Measurements from ENCODE around the gene ZNF266.
A peak's percentile ranks its signal among the peaks of the same experiment; 100 is the strongest.

The ZNF266 gene

DNA sequence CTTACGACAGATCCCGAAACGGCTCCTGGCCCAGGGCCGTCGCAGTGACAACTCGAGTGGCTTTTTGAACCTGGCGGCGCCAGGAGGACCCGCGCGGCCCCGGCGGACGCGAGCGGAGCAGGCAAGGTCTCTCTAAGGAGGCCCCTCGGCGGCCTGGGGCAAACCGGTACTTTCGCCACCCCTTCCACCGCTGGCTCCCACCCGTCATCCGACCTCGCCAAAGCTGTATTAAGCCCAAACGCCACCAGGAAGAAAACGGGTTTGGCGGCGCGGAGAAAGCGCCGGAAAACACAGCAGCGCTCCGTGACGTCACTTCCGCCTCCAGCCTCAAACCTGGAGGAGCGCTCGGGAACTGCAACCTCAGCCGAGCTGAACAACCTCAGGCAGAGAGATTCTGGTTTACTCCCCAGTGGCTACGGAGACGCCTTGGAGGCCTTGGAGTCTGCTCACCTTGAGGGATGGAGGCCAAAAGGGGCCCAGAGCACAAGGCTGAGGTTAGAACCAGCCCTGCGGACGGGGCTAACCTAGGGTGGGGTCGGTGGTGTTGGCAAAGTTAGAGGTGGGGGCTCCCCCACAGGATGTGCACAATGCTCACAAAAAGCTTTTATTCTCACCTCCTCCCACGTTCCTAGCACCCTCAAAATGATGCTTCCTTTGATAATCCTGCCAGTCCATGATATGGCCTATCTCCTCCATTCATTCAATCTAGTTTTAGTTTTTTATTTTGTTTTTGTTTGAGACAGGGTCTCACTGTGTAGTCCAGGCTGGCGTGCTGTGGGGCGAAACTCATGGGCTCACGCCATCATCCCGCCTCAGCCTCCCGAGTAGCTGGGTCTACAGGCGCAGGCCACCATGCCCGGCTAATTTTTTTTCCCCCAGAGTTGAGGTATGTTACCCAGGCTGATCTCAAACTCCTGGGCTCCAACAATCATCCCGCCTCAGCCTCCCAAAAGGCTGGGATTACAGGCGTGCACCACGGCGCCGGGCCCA lies at the start of gene ZNF266:
Gene ZNF266 (minus strand): TSS at position 295 of the 990 bp plus-strand sequence. CDS start 15,484 bp downstream, outside the sequence.
- DNase-seq (ENCODE audit: low spot score): peak; percentile 88

DNA sequence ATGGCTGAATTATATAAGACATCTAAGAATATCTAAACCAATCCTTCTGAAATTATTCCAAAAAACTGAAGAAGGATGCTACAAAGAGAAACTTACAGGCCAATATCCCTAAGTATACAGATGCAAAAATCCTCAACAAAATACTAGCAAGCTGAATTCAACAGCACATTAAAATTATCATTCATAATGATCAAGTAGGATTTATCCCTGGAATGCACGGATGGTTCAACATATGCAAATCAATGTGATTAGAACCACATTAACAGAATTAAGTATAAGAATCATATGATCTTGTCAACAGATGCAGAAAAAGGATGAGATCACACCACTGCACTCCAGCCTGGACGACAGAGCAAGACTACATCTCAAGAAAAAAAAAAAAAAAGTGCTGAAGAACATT lies 49.8 kb upstream of the ZNF266 start:
- no peak for DNase-seq (ENCODE audit: low spot score)

DNA sequence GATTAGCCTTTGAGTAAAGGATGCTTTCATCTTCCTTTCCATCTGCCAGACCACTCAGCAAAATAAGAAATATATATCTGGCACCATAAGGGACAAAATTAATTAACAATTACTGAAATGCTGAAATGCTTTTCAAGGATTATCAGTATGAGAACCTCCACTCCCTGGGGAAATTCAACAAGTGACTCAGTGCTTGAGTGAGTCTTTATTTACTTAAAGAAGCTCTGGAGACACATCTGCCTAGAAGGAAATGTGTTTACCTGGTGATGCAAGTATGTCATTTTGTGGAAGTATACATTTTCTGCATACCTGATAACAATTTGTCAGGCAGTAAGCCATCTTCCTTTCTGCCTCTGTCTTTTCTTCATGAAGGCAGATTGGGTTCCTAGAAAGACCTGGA lies 39.6 kb upstream of the ZNF266 start:
- no peak for DNase-seq (ENCODE audit: low spot score)

- no peak for DNase-seq (ENCODE audit: low spot score)
Observed at GRCh38 chr19:9467161-9467560, 31.8 kb upstream of the ZNF266 start.

DNA sequence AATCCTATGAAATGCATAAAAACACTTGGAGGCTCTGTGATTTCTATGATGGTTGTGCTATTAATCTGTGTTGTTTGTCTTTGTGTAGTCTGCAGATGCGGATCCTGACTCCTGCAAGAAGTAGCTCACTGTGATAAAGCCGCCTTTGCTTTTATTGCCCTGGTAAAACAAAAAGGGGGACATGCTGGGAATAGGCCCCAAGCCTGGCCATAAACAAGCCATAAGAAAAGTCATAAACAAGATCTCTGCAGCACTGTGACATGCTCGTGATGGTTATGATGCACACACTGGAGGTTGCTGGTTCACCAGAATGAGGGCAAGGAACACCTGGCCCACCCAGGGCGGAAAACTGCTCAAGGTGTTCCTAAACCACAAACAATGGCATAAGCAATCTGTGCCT lies 26.6 kb upstream of the ZNF266 start:
- DNase-seq (ENCODE audit: low spot score): no peak

DNA sequence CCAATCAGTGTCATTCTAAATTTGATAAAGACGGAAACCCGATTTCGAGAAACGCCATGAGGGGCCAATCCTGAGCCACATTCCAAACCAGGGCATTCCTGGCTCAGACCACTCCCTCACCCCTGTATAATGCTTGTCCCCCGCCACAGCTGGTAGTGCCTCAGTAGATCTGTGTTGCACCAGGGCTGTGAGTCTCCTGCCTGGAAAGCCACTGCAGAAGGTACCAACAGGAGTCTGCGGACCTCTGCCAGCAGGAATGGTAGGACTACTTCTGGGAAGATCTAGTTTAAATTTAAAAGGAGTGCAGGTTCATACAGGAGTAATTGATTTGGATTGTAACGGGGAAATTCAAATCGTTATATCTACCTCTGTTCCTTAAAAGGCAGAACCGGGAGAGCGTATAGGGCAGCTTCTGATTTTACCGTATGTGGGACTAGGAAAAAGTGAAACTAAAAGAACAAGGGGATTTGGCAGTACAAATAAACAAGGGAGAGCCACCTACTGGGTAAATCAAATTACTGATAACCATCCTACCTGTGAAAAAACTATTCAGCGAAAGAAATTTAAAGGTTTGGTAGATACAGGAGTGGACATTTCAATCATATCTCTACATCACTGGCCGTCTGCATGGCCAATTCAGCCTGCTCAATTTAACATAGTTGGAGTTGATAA lies 20.8 kb upstream of the ZNF266 start:
- DNase-seq (ENCODE audit: low spot score): no peak

DNA sequence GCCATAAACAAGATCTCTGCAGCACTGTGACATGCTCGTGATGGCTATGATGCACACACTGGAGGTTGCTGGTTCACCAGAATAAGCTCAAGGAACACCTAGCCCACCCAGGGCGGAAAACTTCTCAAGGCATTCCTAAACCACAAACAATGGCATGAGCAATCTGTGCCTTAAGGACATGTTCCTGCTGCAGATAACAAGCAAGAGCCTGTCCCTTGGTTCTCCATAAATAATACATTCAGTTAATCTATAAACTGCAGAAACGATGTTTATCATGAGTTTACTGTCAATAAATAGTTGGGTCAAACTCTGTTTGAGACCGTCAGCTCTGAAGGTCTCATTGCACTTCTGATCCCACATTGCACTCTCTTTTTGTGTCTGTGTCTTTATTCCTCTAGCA lies 18.6 kb upstream of the ZNF266 start:
- DNase-seq (ENCODE audit: low spot score): no peak

DNA sequence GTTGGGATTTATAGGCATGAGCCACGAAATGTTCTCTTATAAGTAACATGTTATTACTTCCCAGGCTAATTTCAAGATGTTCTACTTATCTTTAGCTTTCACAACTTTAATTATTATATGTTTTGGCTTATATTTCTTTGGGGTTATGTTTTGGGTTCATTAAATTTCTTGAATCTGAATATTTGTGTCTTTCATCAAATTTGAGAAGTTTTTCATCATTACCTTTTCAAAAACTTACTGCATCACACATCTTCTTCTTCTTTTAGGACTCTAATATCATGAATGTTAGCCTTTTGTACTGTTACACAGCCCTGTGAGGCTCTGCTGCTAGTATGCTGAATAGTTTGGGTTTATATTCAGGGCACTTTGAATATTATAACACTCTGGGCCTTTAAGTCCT lies 9.7 kb upstream of the ZNF266 start:
- DNase-seq (ENCODE audit: low spot score): no peak

- no peak for DNase-seq (ENCODE audit: low spot score)
Observed at GRCh38 chr19:9436358-9436757, 985 bp upstream of the ZNF266 start.

- DNase-seq (ENCODE audit: low spot score): no peak
Observed at GRCh38 chr19:9431475-9431874, 3.9 kb downstream of the ZNF266 start.

- no peak for DNase-seq (ENCODE audit: low spot score)
Observed at GRCh38 chr19:9430444-9430843, 4.9 kb downstream of the ZNF266 start.

- DNase-seq (ENCODE audit: low spot score): no peak
Observed at GRCh38 chr19:9427941-9428340, 7.4 kb downstream of the ZNF266 start.

DNA sequence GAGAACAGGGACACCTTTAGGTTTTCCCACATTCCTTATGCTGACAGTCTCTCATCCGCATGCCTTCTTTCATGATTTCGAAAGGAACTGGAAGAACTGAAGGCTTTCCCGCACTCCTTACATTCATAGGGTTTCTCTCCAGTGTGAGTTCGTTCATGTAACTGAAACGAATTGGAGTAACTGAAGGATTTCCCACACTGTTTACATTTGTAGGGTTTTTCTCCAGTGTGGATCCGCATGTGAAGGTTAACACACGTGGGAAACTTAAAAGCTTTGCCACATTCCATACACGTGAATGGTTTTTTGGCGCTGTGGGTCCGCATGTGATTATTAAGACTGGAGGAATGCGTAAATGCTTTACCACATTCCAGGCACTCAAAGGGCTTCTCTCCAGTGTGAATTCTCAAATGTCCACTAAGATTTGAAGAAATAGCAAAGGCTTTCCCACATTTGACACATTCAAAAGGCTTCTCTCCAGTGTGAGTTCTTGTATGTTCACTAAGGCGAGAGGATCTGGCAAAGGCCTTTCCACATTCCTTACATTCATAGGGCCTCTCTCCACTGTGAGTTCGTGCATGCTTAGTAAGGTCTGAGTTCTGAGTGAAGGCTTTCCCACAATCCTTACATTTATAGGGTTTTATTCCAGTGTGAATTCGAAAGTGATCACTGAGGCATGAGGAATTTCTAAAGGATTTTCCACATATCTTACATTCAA lies 22.0 kb downstream of the ZNF266 start:
- no peak for DNase-seq (ENCODE audit: low spot score)

DNA sequence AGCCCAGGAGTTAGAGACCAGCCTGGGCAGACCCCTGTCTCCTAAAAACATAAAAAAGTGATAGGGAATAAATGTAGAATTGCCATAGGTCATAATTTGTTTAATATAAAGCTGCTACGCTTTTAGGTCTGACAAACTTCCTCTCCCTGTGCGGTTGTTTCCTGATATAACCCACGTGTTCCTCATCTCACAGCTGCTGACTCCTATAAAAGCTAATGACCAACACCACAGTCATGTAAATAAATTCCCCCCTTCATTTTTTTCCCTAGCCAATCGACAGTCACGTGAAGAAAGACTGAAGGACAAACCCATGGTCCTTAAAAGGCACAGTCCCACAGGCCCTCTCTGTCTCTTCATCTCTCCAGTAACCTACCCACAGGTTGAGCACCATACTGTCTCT lies 27.5 kb downstream of the ZNF266 start:
- DNase-seq (ENCODE audit: low spot score): no peak

GRCh38 chr19:9406798-9407352 lies 28.5 kb downstream of the ZNF266 start:
- DNase-seq (ENCODE audit: low spot score): no peak

DNA sequence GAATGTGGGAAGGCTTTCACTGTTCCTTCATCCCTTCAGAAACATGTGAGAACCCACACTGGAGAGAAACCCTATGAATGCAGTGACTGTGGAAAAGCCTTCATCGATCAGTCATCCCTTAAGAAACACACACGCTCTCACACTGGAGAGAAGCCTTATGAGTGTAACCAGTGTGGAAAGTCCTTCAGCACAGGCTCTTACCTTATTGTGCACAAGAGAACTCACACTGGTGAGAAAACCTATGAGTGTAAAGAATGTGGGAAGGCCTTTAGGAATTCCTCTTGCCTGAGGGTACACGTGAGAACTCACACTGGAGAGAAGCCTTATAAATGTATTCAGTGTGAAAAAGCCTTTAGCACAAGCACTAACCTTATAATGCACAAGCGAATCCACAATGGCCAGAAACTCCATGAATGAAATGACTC lies 54.0 kb downstream of the ZNF266 start:
- no peak for DNase-seq (ENCODE audit: low spot score)

GRCh38 chr19:9370738-9371619 lies 64.4 kb downstream of the ZNF266 start:
- DNase-seq (ENCODE audit: low spot score): peak; percentile 11

GRCh38 chr19:9362905-9363304 lies 72.5 kb downstream of the ZNF266 start, which contains the start of gene ZNF177:
ZNF177 (plus strand) TSS chr19:9363013; CDS start chr19:9378312, 15,299 bp downstream.
- DNase-seq (ENCODE audit: low spot score): no peak
